ENCODE measurements around the gene LAG3.

LAG3 gene

GRCh38 chr12:6752167-6752920 lies 20.0 kb upstream of the LAG3 start:
- in situ Hi-C loops (cut with MboI; ENCODE audit: low pct_unique_long_range_greater_than_20kb, low sequenced_read_pairs) = no loop called here
- peak; percentile 18 for DNase-seq

GRCh38 chr12:6752921-6753771 lies 19.2 kb upstream of the LAG3 start, which contains the start of gene MLF2:
Gene MLF2, minus strand, starts transcription at chr12:6753141. Its CDS starts 807 bp downstream, at chr12:6752334.
- in situ Hi-C loops (cut with MboI; ENCODE audit: low pct_unique_long_range_greater_than_20kb, low sequenced_read_pairs) = no loop called here
- peak; percentile 99 for DNase-seq

GRCh38 chr12:6753772-6754356 lies 18.5 kb upstream of the LAG3 start:
- DNase-seq = no peak
- in situ Hi-C loops (cut with MboI; ENCODE audit: low pct_unique_long_range_greater_than_20kb, low sequenced_read_pairs) = no loop called here

GRCh38 chr12:6754411-6754810 lies 17.9 kb upstream of the LAG3 start:
- in situ Hi-C loops (cut with MboI; ENCODE audit: low pct_unique_long_range_greater_than_20kb, low sequenced_read_pairs) = no loop called here
- peak; percentile 38 for DNase-seq

GRCh38 chr12:6757028-6757690 lies 15.2 kb upstream of the LAG3 start:
- no peak for DNase-seq
- in situ Hi-C loops (cut with MboI; ENCODE audit: low pct_unique_long_range_greater_than_20kb, low sequenced_read_pairs) = no loop called here

GRCh38 chr12:6758506-6759095 lies 13.7 kb upstream of the LAG3 start:
- peak; percentile 12 for DNase-seq
- in situ Hi-C loops (cut with MboI; ENCODE audit: low pct_unique_long_range_greater_than_20kb, low sequenced_read_pairs) = no loop called here

GRCh38 chr12:6759741-6760140 lies 12.6 kb upstream of the LAG3 start:
- DNase-seq = no peak
- in situ Hi-C loops (cut with MboI; ENCODE audit: low pct_unique_long_range_greater_than_20kb, low sequenced_read_pairs) = no loop called here

GRCh38 chr12:6763380-6763779 lies 8.9 kb upstream of the LAG3 start:
- in situ Hi-C loops (cut with MboI; ENCODE audit: low pct_unique_long_range_greater_than_20kb, low sequenced_read_pairs) = no loop called here
- DNase-seq = no peak

- in situ Hi-C loops (cut with MboI; ENCODE audit: low pct_unique_long_range_greater_than_20kb, low sequenced_read_pairs) = no loop called here
These were observed 8.1 kb upstream of the LAG3 start for GRCh38 chr12:6764011-6764828.

GRCh38 chr12:6765048-6765633 lies 7.2 kb upstream of the LAG3 start:
- in situ Hi-C loops (cut with MboI; ENCODE audit: low pct_unique_long_range_greater_than_20kb, low sequenced_read_pairs) = no loop called here

More at GRCh38 chr12:6764011-6764828, 8.1 kb upstream of the LAG3 start:
- DNase-seq = peak; percentile 91

GRCh38 chr12:6765634-6766581 lies 6.4 kb upstream of the LAG3 start, which contains the start of gene PTMS:
Gene PTMS, plus strand, starts transcription at chr12:6766363. Its CDS starts 343 bp downstream, at chr12:6766706.
- in situ Hi-C loops (cut with MboI; ENCODE audit: low pct_unique_long_range_greater_than_20kb, low sequenced_read_pairs) = no loop called here
- peak; percentile 71 for DNase-seq

More at GRCh38 chr12:6765048-6765633, 7.2 kb upstream of the LAG3 start:
- DNase-seq = no peak

GRCh38 chr12:6766651-6767349 lies 5.5 kb upstream of the LAG3 start:
- in situ Hi-C loops (cut with MboI; ENCODE audit: low pct_unique_long_range_greater_than_20kb, low sequenced_read_pairs) = no loop called here
- DNase-seq = peak; percentile 56

- in situ Hi-C loops (cut with MboI; ENCODE audit: low pct_unique_long_range_greater_than_20kb, low sequenced_read_pairs) = no loop called here
- no peak for DNase-seq
These were observed 4.7 kb upstream of the LAG3 start for GRCh38 chr12:6767353-6768319.

- no peak for DNase-seq
- in situ Hi-C loops (cut with MboI; ENCODE audit: low pct_unique_long_range_greater_than_20kb, low sequenced_read_pairs) = no loop called here
These were observed 3.8 kb upstream of the LAG3 start for GRCh38 chr12:6768437-6768914.

GRCh38 chr12:6768990-6769389 lies 3.3 kb upstream of the LAG3 start:
- no peak for DNase-seq
- in situ Hi-C loops (cut with MboI; ENCODE audit: low pct_unique_long_range_greater_than_20kb, low sequenced_read_pairs) = no loop called here
